ENCODE measurements around the gene PTH2R. TPM values are rescaled to one million over a fixed set of nuclear protein-coding genes. Genes with fewer than 3 reads are reported as not detected.

PTH2R gene
- total RNA-seq, 2 donors from 2014 or later = not detected

GRCh38 chr2:208360259-208361076, 46.1 kb upstream of the PTH2R start:
- Histone ChIP-seq H3K36me3 (no peaks in the 10 kb centered on the region), H3K4me3 (no peak overlapping the region), H3K27me3 (replicated peaks; ENCODE audit: insufficient read depth) (no peaks in the 10 kb centered on the region), H3K9me3 (peaks cover 8% of the 10 kb centered on the region), H3K4me1 (ENCODE audit: control insufficient read depth in 1 of 2, low read depth in 2 of 2) (peaks cover 11 to 13% of the 10 kb centered on the region in 2 donors), H3K27ac (no peak overlapping the region)
- no peak for TF ChIP-seq CTCF (IDR thresholded peaks at IDR 0.05)
- ATAC-seq (ENCODE audit: insufficient number of reproducible peaks, low FRiP score, low read depth) = no peak
- no peak for DNase-seq (ENCODE audit: low spot score)

- Histone ChIP-seq H3K27me3 (replicated peaks; ENCODE audit: insufficient read depth) (no peaks in the 10 kb centered on the region), H3K36me3 (no peaks in the 10 kb centered on the region), H3K4me1 (ENCODE audit: control insufficient read depth in 1 of 2, low read depth in 2 of 2) (peaks cover 11 to 13% of the 10 kb centered on the region in 2 donors), H3K27ac (no peak overlapping the region), H3K9me3 (peaks cover 8% of the 10 kb centered on the region), H3K4me3 (no peak overlapping the region)
- DNase-seq (ENCODE audit: low spot score) (no peak), ATAC-seq (ENCODE audit: insufficient number of reproducible peaks, low FRiP score, low read depth) (no peak)
- no peak for TF ChIP-seq CTCF (IDR thresholded peaks at IDR 0.05)
Measured at GRCh38 chr2:208361077-208361441, 45.5 kb upstream of the PTH2R start.

- peaks cover 0 to 5% of the 10 kb centered on the region in 2 donors for H3K4me1 ChIP-seq (ENCODE audit: control insufficient read depth in 1 of 2, low read depth in 2 of 2)
- H3K9me3 ChIP-seq = peaks cover 8% of the 10 kb centered on the region
- DNase-seq (ENCODE audit: low spot score) = no peak
- no peak for ATAC-seq (ENCODE audit: insufficient number of reproducible peaks, low FRiP score, low read depth)
- no peaks in the 10 kb centered on the region for H3K36me3 ChIP-seq
- H3K27me3 ChIP-seq (replicated peaks; ENCODE audit: insufficient read depth) = no peaks in the 10 kb centered on the region
- H3K27ac ChIP-seq = no peak overlapping the region
- TF ChIP-seq CTCF (IDR thresholded peaks at IDR 0.05) = no peak
- no peak overlapping the region for H3K4me3 ChIP-seq
Measured at GRCh38 chr2:208363485-208363884, 43.1 kb upstream of the PTH2R start.

- ATAC-seq (ENCODE audit: insufficient number of reproducible peaks, low FRiP score, low read depth) (no peak), DNase-seq (ENCODE audit: low spot score) (no peak)
- Histone ChIP-seq H3K4me1 (ENCODE audit: control insufficient read depth in 1 of 2, low read depth in 2 of 2) (no peaks in the 10 kb centered on the region), H3K36me3 (no peaks in the 10 kb centered on the region), H3K27me3 (replicated peaks; ENCODE audit: insufficient read depth) (no peaks in the 10 kb centered on the region), H3K9me3 (peaks cover 8% of the 10 kb centered on the region), H3K4me3 (no peak overlapping the region), H3K27ac (no peak overlapping the region)
- TF ChIP-seq CTCF (IDR thresholded peaks at IDR 0.05) = no peak
Measured at GRCh38 chr2:208366215-208367127, 40.1 kb upstream of the PTH2R start.

GRCh38 chr2:208369091-208369490, 37.5 kb upstream of the PTH2R start:
- Histone ChIP-seq H3K36me3 (no peaks in the 10 kb centered on the region), H3K27me3 (replicated peaks; ENCODE audit: insufficient read depth) (no peaks in the 10 kb centered on the region), H3K9me3 (peaks cover 8% of the 10 kb centered on the region), H3K27ac (no peak overlapping the region), H3K4me3 (no peak overlapping the region), H3K4me1 (ENCODE audit: control insufficient read depth in 1 of 2, low read depth in 2 of 2) (no peaks in the 10 kb centered on the region)
- no peak for TF ChIP-seq CTCF (IDR thresholded peaks at IDR 0.05)
- ATAC-seq (ENCODE audit: insufficient number of reproducible peaks, low FRiP score, low read depth) (no peak), DNase-seq (ENCODE audit: low spot score) (no peak)

All from thoracic aorta (tissue), 2 donors.